ENCODE data around the gene FAHD2B.
"Not testable (repeated sequence)": the region's sequence is repeated elsewhere in the genome, so short reads cannot be mapped to it uniquely, and the experiment has no call there.

GRCh38 chr2:97062020-97062419 is 32.7 kb downstream of the FAHD2B start:
- not testable (repeated sequence) for TF ChIP-seq CTCF (IDR thresholded peaks at IDR 0.05); ZFX (IDR thresholded peaks at IDR 0.05; ENCODE audit: borderline replicate concordance)
